LNCAP (cell line): ENCODE results near the gene OR10H1.

Experiments used
- TF ChIP-seq, protein P1 (sequence below): fragments of 450-650 bp; IDR thresholded peaks from 2 replicates; pipeline ENCODE4 v1.5.1; 2017; ENCODE audit warnings: mild to moderate bottlenecking

OR10H1 gene

DNA sequence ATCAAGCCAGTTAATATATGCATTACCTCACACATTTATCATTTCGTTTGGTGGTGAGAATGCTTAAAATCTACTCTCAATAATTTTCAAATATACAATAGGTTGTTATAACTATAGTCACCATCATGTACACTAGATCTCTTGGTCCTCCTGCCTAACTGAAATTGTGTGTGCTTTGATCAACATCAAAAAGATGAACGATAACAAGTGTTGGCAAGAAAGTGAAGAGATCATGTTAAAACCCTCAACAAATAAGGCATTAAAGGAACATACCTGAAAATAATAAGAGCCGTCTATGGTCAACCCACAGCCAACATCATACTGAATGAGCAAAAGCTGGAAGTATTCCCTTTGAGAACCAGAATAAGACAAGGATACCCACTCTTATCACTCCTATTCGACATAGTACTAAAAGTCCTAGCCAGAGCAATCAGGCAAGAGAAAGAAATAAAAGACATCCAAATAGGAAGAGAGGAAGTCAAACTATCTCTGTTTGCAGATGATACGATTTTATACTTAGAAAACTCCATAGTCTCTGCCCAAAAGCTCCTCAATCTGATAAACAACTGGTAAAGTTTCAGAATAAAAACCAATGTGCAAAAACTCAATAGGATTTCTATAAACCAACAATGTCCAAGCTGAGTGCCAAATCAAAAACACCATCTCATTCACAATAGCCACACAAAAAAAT is 27.9 kb upstream of the OR10H1 start:
- TF ChIP-seq, protein P1, sequence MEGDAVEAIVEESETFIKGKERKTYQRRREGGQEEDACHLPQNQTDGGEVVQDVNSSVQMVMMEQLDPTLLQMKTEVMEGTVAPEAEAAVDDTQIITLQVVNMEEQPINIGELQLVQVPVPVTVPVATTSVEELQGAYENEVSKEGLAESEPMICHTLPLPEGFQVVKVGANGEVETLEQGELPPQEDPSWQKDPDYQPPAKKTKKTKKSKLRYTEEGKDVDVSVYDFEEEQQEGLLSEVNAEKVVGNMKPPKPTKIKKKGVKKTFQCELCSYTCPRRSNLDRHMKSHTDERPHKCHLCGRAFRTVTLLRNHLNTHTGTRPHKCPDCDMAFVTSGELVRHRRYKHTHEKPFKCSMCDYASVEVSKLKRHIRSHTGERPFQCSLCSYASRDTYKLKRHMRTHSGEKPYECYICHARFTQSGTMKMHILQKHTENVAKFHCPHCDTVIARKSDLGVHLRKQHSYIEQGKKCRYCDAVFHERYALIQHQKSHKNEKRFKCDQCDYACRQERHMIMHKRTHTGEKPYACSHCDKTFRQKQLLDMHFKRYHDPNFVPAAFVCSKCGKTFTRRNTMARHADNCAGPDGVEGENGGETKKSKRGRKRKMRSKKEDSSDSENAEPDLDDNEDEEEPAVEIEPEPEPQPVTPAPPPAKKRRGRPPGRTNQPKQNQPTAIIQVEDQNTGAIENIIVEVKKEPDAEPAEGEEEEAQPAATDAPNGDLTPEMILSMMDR, result no peak

DNA sequence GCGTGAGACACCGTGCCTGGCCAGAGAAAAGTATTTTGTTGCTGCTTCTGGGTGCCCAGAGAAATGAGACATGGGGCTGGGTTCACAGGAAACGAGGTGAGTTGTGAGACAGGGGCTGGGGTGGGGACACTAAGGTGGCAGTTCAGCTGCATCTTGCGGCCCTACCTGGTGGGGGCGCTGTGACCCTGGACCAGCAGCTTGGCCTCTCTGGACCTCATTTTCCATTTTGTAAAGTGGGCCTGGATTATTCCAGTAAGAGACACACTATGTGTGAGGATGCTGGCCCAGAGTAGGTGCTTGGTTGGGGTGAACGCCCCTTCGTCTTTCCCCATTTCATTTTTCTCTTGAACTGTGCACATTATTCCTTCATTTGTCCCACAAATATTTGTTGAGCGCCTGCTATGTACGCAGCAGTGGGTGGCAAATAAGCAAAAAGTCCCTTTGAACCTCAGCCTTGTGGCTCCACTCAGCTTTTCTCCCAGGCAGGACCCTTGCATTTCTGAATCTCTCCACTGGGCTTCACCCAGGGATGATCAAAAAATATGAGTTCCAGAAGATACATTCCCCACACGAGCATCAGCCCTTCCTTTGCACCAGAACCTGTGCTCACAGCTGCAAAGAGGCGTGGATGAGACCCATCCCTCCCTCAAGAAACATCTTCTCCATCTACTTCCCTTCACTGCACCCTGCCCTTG is 26.6 kb upstream of the OR10H1 start:
- TF ChIP-seq, protein P1, result no peak; the same call in 1 of the 2 replicates

DNA sequence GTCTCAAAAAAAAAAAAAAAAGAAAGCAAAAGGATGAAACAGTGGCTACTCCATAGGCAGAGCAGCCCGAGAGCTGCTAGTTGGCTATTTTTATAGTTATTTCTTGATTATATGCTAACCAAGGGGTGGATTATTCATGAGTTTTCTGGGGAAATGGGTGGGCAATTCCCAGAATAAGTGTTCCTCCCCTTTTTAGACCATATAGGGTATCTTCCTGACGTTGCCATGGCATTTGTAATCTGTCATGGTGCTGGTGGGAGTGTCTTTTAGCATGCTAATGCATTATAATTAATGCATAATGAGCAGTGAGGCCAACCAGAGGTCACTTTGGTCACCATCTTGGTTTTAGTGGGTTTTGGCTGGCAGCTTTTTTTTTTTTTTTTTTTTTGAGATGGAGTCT is 25.4 kb upstream of the OR10H1 start:
- TF ChIP-seq, protein P1, result no peak

DNA sequence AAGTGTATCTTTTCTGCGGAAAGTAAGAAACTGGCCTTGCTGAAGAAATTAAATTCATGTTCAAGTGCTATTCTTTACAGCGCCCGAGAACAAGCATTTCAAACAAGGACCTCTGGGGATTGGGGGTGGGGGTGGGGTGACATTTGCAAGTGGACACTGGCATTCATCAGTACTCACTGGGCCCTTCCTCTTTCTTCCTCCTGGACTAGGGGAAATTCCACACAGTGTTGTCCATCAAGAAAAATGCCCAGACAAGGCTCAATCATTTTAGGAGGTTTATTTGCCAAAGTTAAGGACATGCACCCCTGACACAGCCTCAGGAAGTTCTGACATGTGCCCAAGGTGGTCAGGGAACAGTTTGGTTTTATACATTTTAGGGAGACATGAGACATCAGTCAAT is 22.9 kb upstream of the OR10H1 start:
- TF ChIP-seq, protein P1, result no peak

DNA sequence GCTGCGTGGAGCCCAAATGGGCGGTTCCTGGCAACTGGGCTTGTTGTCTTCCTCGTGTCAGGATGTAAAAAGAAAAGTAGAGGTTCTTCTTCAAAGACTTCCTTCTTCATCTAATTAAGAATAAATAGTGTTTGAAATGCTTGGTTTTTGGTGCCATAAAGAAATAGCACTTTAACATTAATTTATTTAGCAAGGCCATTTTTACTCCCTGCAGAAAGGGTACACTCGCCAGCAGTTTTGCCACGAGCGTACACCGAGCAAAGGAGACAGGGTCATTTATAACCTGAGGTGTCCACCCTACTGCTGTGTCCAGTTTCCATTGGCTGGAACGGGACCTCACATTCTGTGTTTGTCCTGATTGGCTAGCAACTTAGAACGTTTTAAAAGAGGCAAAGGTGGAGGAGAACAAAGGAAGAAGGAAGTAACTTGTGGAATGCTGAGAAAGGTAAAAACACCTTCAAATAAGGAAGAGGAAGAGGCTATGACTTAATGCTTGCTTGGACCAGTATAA is 21.8 kb upstream of the OR10H1 start:
- TF ChIP-seq, protein P1, result no peak

DNA sequence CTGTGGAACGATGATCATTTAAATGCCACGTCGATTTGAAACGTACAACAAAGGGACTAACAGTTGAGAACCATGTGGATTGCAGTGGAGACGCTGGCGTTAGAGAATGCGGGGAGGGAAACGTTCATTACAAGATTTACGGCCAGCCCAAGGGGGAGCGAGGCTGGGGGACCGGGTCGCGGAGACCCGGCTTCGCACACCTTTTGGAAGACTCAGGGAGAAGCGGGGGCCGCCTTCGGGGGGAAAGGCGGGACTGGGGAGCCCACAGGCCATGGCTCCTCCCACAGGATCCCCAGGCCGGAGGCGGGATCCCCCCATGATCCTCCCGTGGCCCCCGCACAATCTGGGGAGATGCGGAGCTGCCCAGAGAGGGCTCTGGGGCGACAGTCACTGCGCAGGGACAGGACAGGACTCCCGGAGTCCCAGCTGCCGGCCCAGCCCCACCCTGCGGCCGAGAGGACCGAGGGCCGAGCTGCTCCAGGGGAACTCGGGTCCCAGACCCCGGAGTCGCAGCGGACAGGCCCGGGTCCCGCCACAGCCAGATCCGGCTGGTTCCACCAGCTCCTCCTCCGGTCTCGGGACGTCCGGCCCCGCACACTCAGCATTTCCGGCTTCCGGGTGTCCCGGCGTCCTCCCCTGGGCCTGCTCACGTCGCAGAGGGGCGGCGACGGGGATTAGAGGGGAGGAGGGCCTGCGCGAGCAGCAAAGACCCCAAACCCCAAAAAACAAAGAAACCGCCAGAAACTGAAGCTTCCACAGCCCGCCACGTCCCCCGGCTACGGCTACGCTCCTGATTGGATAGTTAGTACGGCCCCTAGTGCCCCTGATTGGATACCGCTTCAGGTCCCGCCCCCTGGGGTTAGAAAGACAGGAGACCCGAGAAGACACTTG is 21.1 kb upstream of the OR10H1 start:
- TF ChIP-seq, protein P1, result no peak

DNA sequence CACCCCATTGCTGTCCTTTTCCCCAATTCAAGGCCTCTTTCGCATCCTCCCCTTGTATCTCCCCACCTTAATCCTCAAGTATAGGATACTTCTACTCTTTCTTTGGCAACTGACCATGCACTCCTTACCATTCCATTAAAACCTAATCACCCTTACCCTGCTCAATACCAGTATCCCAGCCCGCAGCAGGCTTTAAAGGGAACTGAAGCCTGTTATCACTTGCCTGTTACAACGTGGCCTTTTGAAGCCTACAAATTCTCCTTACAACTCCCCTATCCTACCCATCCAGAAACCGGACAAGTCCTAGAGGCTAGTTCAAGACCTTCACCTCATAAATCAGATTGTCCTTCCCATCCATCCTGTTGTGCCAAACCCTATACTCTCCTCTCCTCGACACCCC is 16.2 kb upstream of the OR10H1 start:
- TF ChIP-seq, protein P1, result no peak
